BJ (cell line): ENCODE results near the gene LDB2. TPM values are rescaled to one million over a fixed set of nuclear protein-coding genes. Genes with fewer than 3 reads are reported as not detected.

ENCODE experiments used
- CTCF ChIA-PET: fragments of 350-600 bp; formaldehyde crosslinking; extraction: SDS; loops from one replicate; lab custom pipeline; 2021; ENCODE audit warnings: antibody characterized with exemption, inconsistent platforms; lab: Yijun Ruan, JAX
- POLR2A ChIA-PET: fragments of 300-600 bp; sonication (Branson Sonifier 250); formaldehyde crosslinking; extraction: SDS; loops from one replicate; lab custom pipeline; 2021; ENCODE audit warnings: antibody characterized with exemption; lab: Charles Lee
- DNase-seq: peaks from one replicate; pipeline ENCODE4 v3.0.0-alpha.2; 2011; ENCODE audit warnings: low read depth
- H3K27me3 ChIP-seq: 2 replicates; pipeline ENCODE4 v1.6.0; 2011; ENCODE audit warnings: low read length; ENCODE audit not compliant: control insufficient read depth, insufficient read depth
- H3K36me3 ChIP-seq: 2 replicates; pipeline ENCODE4 v1.5.1; 2011; ENCODE audit warnings: low read length; ENCODE audit not compliant: control insufficient read depth, insufficient read depth
- H3K4me3 ChIP-seq: 2 replicates; pipeline ENCODE4 v1.5.1; 2011; ENCODE audit warnings: low read depth, mild to moderate bottlenecking, control low read depth, low read length
- polyA plus RNA-seq: library from polyadenylated mRNA; depleted of rRNA; stranded (reverse); fragments of >200 nt; gene quantifications from 2 replicates; pipeline ENCODE4 v1.2.3, GENCODE V29; 2011
- TF ChIP-seq, protein P1 (sequence below): IDR thresholded peaks from 2 replicates; pipeline ENCODE4 v1.5.1; 2011; ENCODE audit warnings: low read depth, mild to moderate bottlenecking, control low read depth, inconsistent platforms, low read length, moderate library complexity; ENCODE audit not compliant: insufficient read depth

The LDB2 gene
- polyA plus RNA-seq, 1 experiment: 79.7 TPM

DNA sequence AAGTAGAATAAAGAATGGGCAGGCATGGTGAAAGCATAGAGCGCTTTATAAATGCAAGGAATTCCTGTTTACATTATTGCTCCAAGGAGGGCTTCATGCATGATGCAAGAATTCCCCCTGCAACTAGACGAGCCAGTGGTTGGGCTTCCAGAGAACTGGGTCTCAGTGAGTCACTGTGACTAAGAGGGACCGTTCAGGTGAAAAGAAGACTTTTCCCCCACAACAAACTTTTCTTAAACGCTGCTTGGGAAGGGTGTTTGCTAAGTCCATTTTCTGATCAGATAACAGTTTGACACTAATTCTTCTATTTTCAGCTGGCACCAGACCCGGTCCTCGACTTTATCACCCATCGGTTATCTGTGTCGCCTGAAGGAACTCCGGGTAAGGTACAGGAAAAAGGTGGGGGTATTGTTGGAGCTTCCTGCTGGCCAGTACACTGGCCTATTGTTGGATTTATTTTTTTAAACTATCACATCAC, 40.1 kb downstream of the LDB2 start:
- CTCF ChIA-PET: interaction anchor here (1.2 kb wide), 1 partner anchor 27 kb away, joined by 3 read pairs; no protein-coding TSS in a partner anchor
- no peak overlapping the region for H3K4me3 ChIP-seq
- TF ChIP-seq, protein P1, sequence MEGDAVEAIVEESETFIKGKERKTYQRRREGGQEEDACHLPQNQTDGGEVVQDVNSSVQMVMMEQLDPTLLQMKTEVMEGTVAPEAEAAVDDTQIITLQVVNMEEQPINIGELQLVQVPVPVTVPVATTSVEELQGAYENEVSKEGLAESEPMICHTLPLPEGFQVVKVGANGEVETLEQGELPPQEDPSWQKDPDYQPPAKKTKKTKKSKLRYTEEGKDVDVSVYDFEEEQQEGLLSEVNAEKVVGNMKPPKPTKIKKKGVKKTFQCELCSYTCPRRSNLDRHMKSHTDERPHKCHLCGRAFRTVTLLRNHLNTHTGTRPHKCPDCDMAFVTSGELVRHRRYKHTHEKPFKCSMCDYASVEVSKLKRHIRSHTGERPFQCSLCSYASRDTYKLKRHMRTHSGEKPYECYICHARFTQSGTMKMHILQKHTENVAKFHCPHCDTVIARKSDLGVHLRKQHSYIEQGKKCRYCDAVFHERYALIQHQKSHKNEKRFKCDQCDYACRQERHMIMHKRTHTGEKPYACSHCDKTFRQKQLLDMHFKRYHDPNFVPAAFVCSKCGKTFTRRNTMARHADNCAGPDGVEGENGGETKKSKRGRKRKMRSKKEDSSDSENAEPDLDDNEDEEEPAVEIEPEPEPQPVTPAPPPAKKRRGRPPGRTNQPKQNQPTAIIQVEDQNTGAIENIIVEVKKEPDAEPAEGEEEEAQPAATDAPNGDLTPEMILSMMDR: no peak
- H3K36me3 ChIP-seq: no peaks in the 10 kb centered on the region; the same call in 1 of the 2 replicates
- no peaks in the 10 kb centered on the region for H3K27me3 ChIP-seq
- no peak for DNase-seq
- POLR2A ChIA-PET: no interaction called here

DNA sequence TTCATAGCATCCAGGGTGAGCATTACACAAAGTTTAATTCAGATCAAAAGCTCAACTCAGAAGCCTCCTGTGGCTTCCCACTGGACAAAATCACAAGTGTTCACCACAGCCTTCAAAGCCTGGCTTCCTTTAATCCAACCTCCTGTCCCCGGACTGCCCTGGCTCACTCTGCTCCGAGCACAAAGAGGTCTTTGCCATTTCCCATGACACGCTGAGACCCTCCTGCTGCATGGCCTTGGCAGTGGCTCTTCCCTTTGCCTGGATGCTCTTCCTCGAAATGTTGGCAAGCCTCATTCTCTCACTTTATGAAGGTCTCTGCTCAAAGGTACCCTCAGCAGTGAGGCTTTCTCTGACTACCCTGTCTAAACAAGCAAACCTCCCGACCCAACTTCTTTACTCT, 41.0 kb downstream of the LDB2 start:
- ChIA-PET POLR2A (no interaction called here), CTCF (interaction anchor here (0.9 kb wide), 2 partner anchors 15 to 352 kb away, joined by 3 read pairs; no protein-coding TSS in a partner anchor)
- Histone ChIP-seq H3K4me3 (no peak overlapping the region), H3K27me3 (no peaks in the 10 kb centered on the region), H3K36me3 (no peaks in the 10 kb centered on the region)
- no peak for DNase-seq
- TF ChIP-seq, protein P1: no peak

DNA sequence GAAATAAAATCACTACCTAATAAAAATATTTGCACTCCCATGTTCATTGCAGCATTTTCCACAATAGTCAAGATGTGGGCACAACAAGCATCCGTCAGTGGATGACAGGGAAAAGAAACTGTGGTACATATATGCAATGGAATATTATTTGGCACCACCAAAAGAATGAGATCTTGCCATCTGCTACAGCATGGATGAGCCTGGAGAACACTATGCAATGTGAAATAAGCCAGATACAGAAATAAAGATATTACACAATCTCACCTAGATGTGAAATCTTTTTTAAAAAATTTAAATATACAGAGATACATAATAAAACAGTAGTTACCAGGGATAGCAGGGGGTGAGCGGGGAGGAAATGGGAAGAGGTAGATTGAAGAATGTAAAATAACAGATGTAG, 44.8 kb downstream of the LDB2 start:
- POLR2A ChIA-PET: no interaction called here
- no peak for DNase-seq
- TF ChIP-seq, protein P1: no peak
- Histone ChIP-seq H3K36me3 (no peaks in the 10 kb centered on the region), H3K27me3 (no peaks in the 10 kb centered on the region), H3K4me3 (no peak overlapping the region)
- CTCF ChIA-PET: no interaction called here

DNA sequence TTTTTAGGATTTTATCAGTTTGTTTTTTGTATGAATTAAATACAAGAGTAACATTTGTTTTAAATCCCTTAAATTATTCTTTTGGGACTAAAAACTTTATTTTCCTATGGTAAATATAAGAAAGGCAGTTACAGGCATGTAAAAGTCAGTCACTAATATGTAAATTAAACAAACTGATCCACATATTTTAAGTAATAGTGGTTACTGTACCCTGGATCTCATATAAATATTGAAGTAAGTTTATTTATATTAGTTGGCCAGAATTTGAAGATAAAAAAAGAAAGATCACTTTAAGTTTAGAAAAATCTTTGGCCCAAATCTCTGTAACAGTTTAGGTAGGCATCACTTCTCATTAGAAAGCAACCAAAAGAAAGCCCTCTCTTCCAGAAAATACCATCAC, 45.8 kb downstream of the LDB2 start:
- POLR2A ChIA-PET: no interaction called here
- CTCF ChIA-PET: interaction anchor here (1.2 to 1.6 kb wide), 2 partner anchors 13 to 35 kb away, joined by 3 to 4 read pairs; no protein-coding TSS in a partner anchor
- no peak for DNase-seq
- no peaks in the 10 kb centered on the region for H3K27me3 ChIP-seq
- H3K4me3 ChIP-seq: no peak overlapping the region
- H3K36me3 ChIP-seq: no peaks in the 10 kb centered on the region
- TF ChIP-seq, protein P1: no peak

DNA sequence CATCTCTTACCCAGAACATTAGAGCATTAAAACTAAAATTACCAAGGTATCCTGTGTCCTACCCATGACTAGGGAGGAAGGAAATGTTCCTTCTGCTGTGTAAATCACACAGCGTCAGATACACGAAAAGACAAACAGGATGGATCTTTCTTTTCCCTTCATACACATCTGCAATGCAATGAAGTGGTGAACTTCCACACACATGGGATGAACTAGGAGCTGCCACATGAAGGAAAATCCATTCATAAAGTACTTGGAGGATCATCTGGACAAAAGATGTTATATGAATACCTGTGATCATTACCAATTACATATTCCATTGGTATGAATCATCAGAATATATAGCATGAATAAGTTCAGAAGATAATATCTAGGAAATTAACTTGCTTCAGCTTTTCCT, 46.2 kb downstream of the LDB2 start:
- TF ChIP-seq, protein P1: no peak
- POLR2A ChIA-PET: no interaction called here
- CTCF ChIA-PET: interaction anchor here (1.2 to 1.6 kb wide), 2 partner anchors 13 to 35 kb away, joined by 3 to 4 read pairs; no protein-coding TSS in a partner anchor
- no peak for DNase-seq
- H3K4me3 ChIP-seq: no peak overlapping the region
- H3K27me3 ChIP-seq: no peaks in the 10 kb centered on the region
- no peaks in the 10 kb centered on the region for H3K36me3 ChIP-seq
